NCI-H524 treated with DMSO at 0.1 percent for 48 hours (cell line): ENCODE measurements around the gene AFF1.
"Not testable (repeated sequence)": the region's sequence is repeated elsewhere in the genome, so short reads cannot be mapped to it uniquely, and the experiment has no call there.

Experiments used
- DNase-seq: peaks from one replicate; lab custom pipeline; 2025; lab: John Stamatoyannopoulos, UW

The AFF1 gene

GRCh38 chr4:87037171-87037570 lies 102.4 kb downstream of the AFF1 start:
- DNase-seq: not testable (repeated sequence)

- no peak for DNase-seq
Observed at GRCh38 chr4:87037671-87038334, 103.0 kb downstream of the AFF1 start.

GRCh38 chr4:87038837-87039615 lies 104.2 kb downstream of the AFF1 start:
- no peak for DNase-seq

- no peak for DNase-seq
Observed at GRCh38 chr4:87041141-87041540, 106.3 kb downstream of the AFF1 start.

- no peak for DNase-seq
Observed at GRCh38 chr4:87042221-87042620, 107.4 kb downstream of the AFF1 start.

GRCh38 chr4:87042986-87043820 lies 108.4 kb downstream of the AFF1 start:
- DNase-seq: no peak

- no peak for DNase-seq
Observed at GRCh38 chr4:87044511-87045233, 109.9 kb downstream of the AFF1 start.

GRCh38 chr4:87045234-87045558 lies 110.4 kb downstream of the AFF1 start:
- DNase-seq: no peak

GRCh38 chr4:87045659-87046058 lies 110.8 kb downstream of the AFF1 start:
- no peak for DNase-seq

GRCh38 chr4:87046121-87046551 lies 111.3 kb downstream of the AFF1 start:
- no peak for DNase-seq

GRCh38 chr4:87047281-87047798 lies 112.5 kb downstream of the AFF1 start:
- no peak for DNase-seq

- no peak for DNase-seq
Observed at GRCh38 chr4:87049508-87049907, 114.7 kb downstream of the AFF1 start.

- no peak for DNase-seq
Observed at GRCh38 chr4:87050596-87050995, 115.8 kb downstream of the AFF1 start.

- DNase-seq: no peak
Observed at GRCh38 chr4:87051121-87051713, 116.4 kb downstream of the AFF1 start.

- no peak for DNase-seq
Observed at GRCh38 chr4:87052615-87053014, 117.8 kb downstream of the AFF1 start.

GRCh38 chr4:87053176-87053658 lies 118.4 kb downstream of the AFF1 start:
- DNase-seq: no peak

GRCh38 chr4:87053802-87054767 lies 119.3 kb downstream of the AFF1 start:
- DNase-seq: peak; percentile 81

- DNase-seq: no peak
Observed at GRCh38 chr4:87054900-87055299, 120.1 kb downstream of the AFF1 start.

GRCh38 chr4:87055311-87055710 lies 120.5 kb downstream of the AFF1 start:
- DNase-seq: no peak

- no peak for DNase-seq
Observed at GRCh38 chr4:87056881-87057280, 122.1 kb downstream of the AFF1 start.
